Stimulated activated naive CD8-positive, alpha-beta T cell treated with anti-CD3 and anti-CD28 coated beads, Interleukin-15, Interleukin-2, amounts not matched to agents 100 ng/mL and 50 ng/mL, for 24 hours (primary cell): ENCODE results near the gene CSNK2A1.
A peak's percentile ranks its signal among the peaks of the same experiment; 100 is the strongest.

Experiments used
- H3K27ac Mint-ChIP-seq: one replicate; pipeline ENCODE4 v1.8.0; 2021; ENCODE audit warnings: mild to moderate bottlenecking, mixed read lengths
- H3K27me3 Mint-ChIP-seq: one replicate; pipeline ENCODE4 v1.8.0; 2021; ENCODE audit warnings: mixed read lengths
- H3K36me3 Mint-ChIP-seq: one replicate; pipeline ENCODE4 v1.8.0; 2021; ENCODE audit warnings: low read depth, mixed read lengths
- H3K4me1 Mint-ChIP-seq: one replicate; pipeline ENCODE4 v1.8.0; 2021; ENCODE audit warnings: low read depth, mixed read lengths
- H3K4me3 Mint-ChIP-seq: one replicate; pipeline ENCODE4 v1.8.0; 2021; ENCODE audit warnings: mild to moderate bottlenecking, mixed read lengths
- H3K9me3 Mint-ChIP-seq: one replicate; pipeline ENCODE4 v1.8.0; 2021; ENCODE audit warnings: mixed read lengths

The CSNK2A1 gene

GRCh38 chr20:549722-550496 is 6.3 kb upstream of the CSNK2A1 start:
- no peaks in the 10 kb centered on the region for H3K36me3 Mint-ChIP-seq
- no peak overlapping the region for H3K4me3 Mint-ChIP-seq
- no peaks in the 10 kb centered on the region for H3K9me3 Mint-ChIP-seq
- peaks cover 53% of the 10 kb centered on the region for H3K27me3 Mint-ChIP-seq
- H3K27ac Mint-ChIP-seq, result no peak overlapping the region
- H3K4me1 Mint-ChIP-seq, result no peaks in the 10 kb centered on the region

- peaks cover 5% of the 10 kb centered on the region for H3K9me3 Mint-ChIP-seq
Measured at GRCh38 chr20:548906-549305, 5.3 kb upstream of the CSNK2A1 start.

GRCh38 chr20:547394-547793 is 3.8 kb upstream of the CSNK2A1 start:
- no peak overlapping the region for H3K27ac Mint-ChIP-seq
- H3K4me1 Mint-ChIP-seq, result peaks cover 19% of the 10 kb centered on the region
- H3K36me3 Mint-ChIP-seq, result peaks cover 6% of the 10 kb centered on the region
- peaks cover 5% of the 10 kb centered on the region for H3K9me3 Mint-ChIP-seq
- no peak overlapping the region for H3K4me3 Mint-ChIP-seq
- H3K27me3 Mint-ChIP-seq, result peaks cover 37% of the 10 kb centered on the region

More at GRCh38 chr20:548906-549305, 5.3 kb upstream of the CSNK2A1 start:
- Mint-ChIP-seq H3K4me3 (no peak overlapping the region), H3K4me1 (peaks cover 9% of the 10 kb centered on the region), H3K27me3 (peaks cover 44% of the 10 kb centered on the region), H3K36me3 (no peaks in the 10 kb centered on the region), H3K27ac (no peak overlapping the region)

GRCh38 chr20:546353-546752 is 2.8 kb upstream of the CSNK2A1 start:
- peaks cover 28% of the 10 kb centered on the region for H3K4me1 Mint-ChIP-seq
- H3K4me3 Mint-ChIP-seq, result no peak overlapping the region
- peaks cover 28% of the 10 kb centered on the region for H3K27me3 Mint-ChIP-seq
- H3K27ac Mint-ChIP-seq, result no peak overlapping the region
- H3K36me3 Mint-ChIP-seq, result peaks cover 12% of the 10 kb centered on the region
- peaks cover 5% of the 10 kb centered on the region for H3K9me3 Mint-ChIP-seq

GRCh38 chr20:544153-544725 is 649 bp upstream of the CSNK2A1 start:
- H3K4me3 Mint-ChIP-seq, result peak overlapping the region; percentile 96
- H3K9me3 Mint-ChIP-seq, result peaks cover 5% of the 10 kb centered on the region
- peaks cover 48% of the 10 kb centered on the region for H3K4me1 Mint-ChIP-seq
- peak overlapping the region; percentile 98 for H3K27ac Mint-ChIP-seq
- H3K27me3 Mint-ChIP-seq, result peaks cover 14% of the 10 kb centered on the region
- H3K36me3 Mint-ChIP-seq, result peaks cover 28% of the 10 kb centered on the region

- Mint-ChIP-seq H3K9me3 (peaks cover 5% of the 10 kb centered on the region), H3K36me3 (peaks cover 39% of the 10 kb centered on the region), H3K4me3 (peak overlapping the region; percentile 96), H3K27ac (peak overlapping the region; percentile 88), H3K4me1 (peaks cover 62% of the 10 kb centered on the region), H3K27me3 (peaks cover 11% of the 10 kb centered on the region)
Measured at GRCh38 chr20:542777-543368, 717 bp downstream of the CSNK2A1 start.

- Mint-ChIP-seq H3K27me3 (no peaks in the 10 kb centered on the region), H3K9me3 (peaks cover 5% of the 10 kb centered on the region), H3K36me3 (peaks cover 46% of the 10 kb centered on the region), H3K4me1 (peaks cover 84% of the 10 kb centered on the region), H3K27ac (no peak overlapping the region), H3K4me3 (no peak overlapping the region)
Measured at GRCh38 chr20:540391-541201, 3.0 kb downstream of the CSNK2A1 start.

GRCh38 chr20:539848-540247 is 3.7 kb downstream of the CSNK2A1 start:
- H3K27me3 Mint-ChIP-seq, result no peaks in the 10 kb centered on the region

GRCh38 chr20:539191-539590 is 4.4 kb downstream of the CSNK2A1 start:
- no peaks in the 10 kb centered on the region for H3K27me3 Mint-ChIP-seq
- no peak overlapping the region for H3K27ac Mint-ChIP-seq
- peaks cover 89% of the 10 kb centered on the region for H3K4me1 Mint-ChIP-seq
- peaks cover 51% of the 10 kb centered on the region for H3K36me3 Mint-ChIP-seq
- H3K4me3 Mint-ChIP-seq, result no peak overlapping the region
- H3K9me3 Mint-ChIP-seq, result no peaks in the 10 kb centered on the region

More at GRCh38 chr20:539848-540247, 3.7 kb downstream of the CSNK2A1 start:
- peak overlapping the region; percentile 15 for H3K4me3 Mint-ChIP-seq
- peaks cover 90% of the 10 kb centered on the region for H3K4me1 Mint-ChIP-seq
- no peak overlapping the region for H3K27ac Mint-ChIP-seq
- peaks cover 50% of the 10 kb centered on the region for H3K36me3 Mint-ChIP-seq
- peaks cover 5% of the 10 kb centered on the region for H3K9me3 Mint-ChIP-seq

GRCh38 chr20:537983-538382 is 5.6 kb downstream of the CSNK2A1 start:
- Mint-ChIP-seq H3K27me3 (no peaks in the 10 kb centered on the region), H3K4me3 (peak overlapping the region; percentile 6)

GRCh38 chr20:536426-537010 is 7.1 kb downstream of the CSNK2A1 start:
- peaks cover 58% of the 10 kb centered on the region for H3K36me3 Mint-ChIP-seq

More at GRCh38 chr20:537983-538382, 5.6 kb downstream of the CSNK2A1 start:
- no peak overlapping the region for H3K27ac Mint-ChIP-seq
- peaks cover 92% of the 10 kb centered on the region for H3K4me1 Mint-ChIP-seq
- no peaks in the 10 kb centered on the region for H3K9me3 Mint-ChIP-seq
- peaks cover 56% of the 10 kb centered on the region for H3K36me3 Mint-ChIP-seq

GRCh38 chr20:535958-536357 is 7.6 kb downstream of the CSNK2A1 start:
- Mint-ChIP-seq H3K4me1 (peaks cover 88% of the 10 kb centered on the region), H3K27ac (no peak overlapping the region), H3K9me3 (no peaks in the 10 kb centered on the region), H3K36me3 (peaks cover 58% of the 10 kb centered on the region), H3K4me3 (no peak overlapping the region), H3K27me3 (no peaks in the 10 kb centered on the region)

More at GRCh38 chr20:536426-537010, 7.1 kb downstream of the CSNK2A1 start:
- H3K27ac Mint-ChIP-seq, result no peak overlapping the region
- H3K4me3 Mint-ChIP-seq, result no peak overlapping the region
- no peaks in the 10 kb centered on the region for H3K27me3 Mint-ChIP-seq
- no peaks in the 10 kb centered on the region for H3K9me3 Mint-ChIP-seq
- H3K4me1 Mint-ChIP-seq, result peaks cover 89% of the 10 kb centered on the region

- Mint-ChIP-seq H3K27ac (no peak overlapping the region), H3K27me3 (no peaks in the 10 kb centered on the region), H3K36me3 (peaks cover 58% of the 10 kb centered on the region), H3K4me3 (no peak overlapping the region), H3K9me3 (no peaks in the 10 kb centered on the region), H3K4me1 (peaks cover 81% of the 10 kb centered on the region)
Measured at GRCh38 chr20:533526-533925, 10.1 kb downstream of the CSNK2A1 start.

GRCh38 chr20:532530-532929 is 11.1 kb downstream of the CSNK2A1 start:
- no peaks in the 10 kb centered on the region for H3K27me3 Mint-ChIP-seq
- no peak overlapping the region for H3K4me3 Mint-ChIP-seq
- no peak overlapping the region for H3K27ac Mint-ChIP-seq
- peaks cover 62% of the 10 kb centered on the region for H3K36me3 Mint-ChIP-seq
- peaks cover 78% of the 10 kb centered on the region for H3K4me1 Mint-ChIP-seq
- H3K9me3 Mint-ChIP-seq, result peaks cover 5% of the 10 kb centered on the region
